HG02763 (cell line): Measurements from ENCODE around the gene ME3.
"Not testable (repeated sequence)": the region's sequence is repeated elsewhere in the genome, so short reads cannot be mapped to it uniquely, and the experiment has no call there.

Source experiments
- ATAC-seq: cut with Tn5 transposase; IDR thresholded peaks from one replicate; pipeline ENCODE4 v1.9.1; 2021; ENCODE audit warnings: mild to moderate bottlenecking, moderate library complexity; ENCODE audit not compliant: unreplicated experiment

The ME3 gene

GRCh38 chr11:86444981-86445380 lies 227.4 kb downstream of the ME3 start:
- no peak for ATAC-seq

- ATAC-seq: no peak
These were observed 229.0 kb downstream of the ME3 start for GRCh38 chr11:86443415-86443814.

GRCh38 chr11:86442827-86443226 lies 229.6 kb downstream of the ME3 start:
- ATAC-seq: no peak

- no peak for ATAC-seq
These were observed 230.0 kb downstream of the ME3 start for GRCh38 chr11:86442420-86442819.

- no peak for ATAC-seq
These were observed 231.6 kb downstream of the ME3 start for GRCh38 chr11:86440843-86441242.

GRCh38 chr11:86440305-86440716 lies 232.1 kb downstream of the ME3 start:
- no peak for ATAC-seq

GRCh38 chr11:86438685-86439084 lies 233.7 kb downstream of the ME3 start:
- no peak for ATAC-seq

- no peak for ATAC-seq
These were observed 236.7 kb downstream of the ME3 start for GRCh38 chr11:86435711-86436110.

GRCh38 chr11:86433361-86434095 lies 238.9 kb downstream of the ME3 start:
- ATAC-seq: not testable (repeated sequence)

GRCh38 chr11:86431258-86431657 lies 241.2 kb downstream of the ME3 start:
- no peak for ATAC-seq

- ATAC-seq: no peak
These were observed 245.0 kb downstream of the ME3 start for GRCh38 chr11:86427441-86427840.

- ATAC-seq: not testable (repeated sequence)
These were observed 248.9 kb downstream of the ME3 start for GRCh38 chr11:86423488-86423887.

- no peak for ATAC-seq
These were observed 250.0 kb downstream of the ME3 start for GRCh38 chr11:86422371-86422770.

GRCh38 chr11:86421946-86422345 lies 250.5 kb downstream of the ME3 start:
- ATAC-seq: no peak

- ATAC-seq: no peak
These were observed 253.5 kb downstream of the ME3 start for GRCh38 chr11:86418917-86419316.

- no peak for ATAC-seq
These were observed 253.9 kb downstream of the ME3 start for GRCh38 chr11:86418513-86418912.

GRCh38 chr11:86418106-86418505 lies 254.3 kb downstream of the ME3 start:
- ATAC-seq: no peak

- not testable (repeated sequence) for ATAC-seq
These were observed 255.5 kb downstream of the ME3 start for GRCh38 chr11:86416951-86417350.

- ATAC-seq: no peak
These were observed 255.9 kb downstream of the ME3 start for GRCh38 chr11:86416494-86416893.

GRCh38 chr11:86415026-86415425 lies 257.4 kb downstream of the ME3 start:
- ATAC-seq: no peak

- no peak for ATAC-seq
These were observed 258.4 kb downstream of the ME3 start for GRCh38 chr11:86414032-86414431.

- ATAC-seq: no peak
These were observed 263.6 kb downstream of the ME3 start for GRCh38 chr11:86408845-86409244.

- ATAC-seq: no peak
These were observed 269.0 kb downstream of the ME3 start for GRCh38 chr11:86403458-86403857.
